CD4-positive, alpha-beta memory T cell (primary cell): ENCODE measurements around the gene CAPN14. TPM values are rescaled to one million over a fixed set of nuclear protein-coding genes. Genes with fewer than 3 reads are reported as not detected.

Source experiments
- CTCF ChIA-PET: fragments of 350-600 bp; sonication (Branson Sonifier 250); formaldehyde crosslinking; loops from one replicate; lab custom pipeline; 2021; ENCODE audit warnings: inconsistent platforms; ENCODE audit not compliant: partially characterized antibody; lab: Charles Lee
- POLR2A ChIA-PET: fragments of 350-600 bp; sonication (Branson Sonifier 250); formaldehyde crosslinking; loops from one replicate; lab custom pipeline; 2021; ENCODE audit not compliant: partially characterized antibody; lab: Charles Lee
- DNase-seq, 5 donors: peaks; one replicate each; pipeline versions ENCODE4 v3.0.0 to v3.0.0-alpha.2; 2020 to 2022; ENCODE audit warnings: mixed read lengths in 1 of 5
- H3K27ac ChIP-seq: one replicate; pipeline ENCODE4 v1.7.0; 2013; ENCODE audit warnings: low read depth, low read length
- H3K27me3 ChIP-seq: 2 replicates; pipeline ENCODE4 v1.7.0; 2013; ENCODE audit warnings: mild to moderate bottlenecking, low read length, moderate library complexity; ENCODE audit not compliant: insufficient read depth
- H3K36me3 ChIP-seq: 2 replicates; pipeline ENCODE4 v1.7.0; 2013; ENCODE audit warnings: mild to moderate bottlenecking, low read length, moderate library complexity; ENCODE audit not compliant: insufficient read depth
- H3K4me1 ChIP-seq: 2 replicates; pipeline ENCODE4 v1.7.0; 2013; ENCODE audit warnings: mild to moderate bottlenecking, low read length, moderate library complexity; ENCODE audit not compliant: insufficient read depth
- H3K4me3 ChIP-seq, 2 donors: one replicate each; pipeline ENCODE4 v1.7.0; 2013; ENCODE audit warnings: low read length in 2 of 2, mild to moderate bottlenecking in 1 of 2
- H3K9me3 ChIP-seq, 2 donors: one replicate each; pipeline ENCODE4 v1.7.0; 2013; ENCODE audit warnings: low read length in 2 of 2, control low read depth in 1 of 2; ENCODE audit not compliant: control insufficient read depth in 1 of 2
- H3K27ac Mint-ChIP-seq, 7 donors: one replicate each; pipeline ENCODE4 v1.8.0; 2020 to 2021; ENCODE audit warnings: mixed read lengths in 7 of 7, mild to moderate bottlenecking in 6 of 7, inconsistent platforms in 3 of 7, moderate library complexity in 3 of 7
- H3K27me3 Mint-ChIP-seq, 2 donors: one replicate each; pipeline ENCODE4 v1.8.0; 2020 to 2021; ENCODE audit warnings: mixed read lengths in 2 of 2
- H3K36me3 Mint-ChIP-seq, 2 donors: one replicate each; pipeline ENCODE4 v1.8.0; 2020 to 2021; ENCODE audit warnings: mixed read lengths in 2 of 2, inconsistent platforms in 1 of 2, mild to moderate bottlenecking in 1 of 2
- H3K4me1 Mint-ChIP-seq, 4 donors: one replicate each; pipeline ENCODE4 v1.8.0; 2020 to 2021; ENCODE audit warnings: mixed read lengths in 4 of 4, mild to moderate bottlenecking in 1 of 4
- H3K4me3 Mint-ChIP-seq, 8 donors: one replicate each; pipeline ENCODE4 v1.8.0; 2020 to 2021; ENCODE audit warnings: mixed read lengths in 8 of 8, mild to moderate bottlenecking in 7 of 8, moderate library complexity in 6 of 8, inconsistent platforms in 3 of 8
- H3K9me3 Mint-ChIP-seq, 8 donors: one replicate each; pipeline ENCODE4 v1.8.0; 2020 to 2021; ENCODE audit warnings: mixed read lengths in 8 of 8, mild to moderate bottlenecking in 5 of 8, inconsistent platforms in 3 of 8, moderate library complexity in 1 of 8
- intact Hi-C: fragments of 100-400 bp; cut with micrococcal nuclease; formaldehyde crosslinking; loops from one replicate; pipeline ENCODE4 v1.15.1; 2023
- polyA plus RNA-seq, 2 donors: library from polyadenylated mRNA; unstranded; fragments of 300-500 nt; fragmentation: Illumina TruSeq; gene quantifications; one replicate each; pipeline ENCODE4 v1.2.3, GENCODE V29; 2021
- total RNA-seq, 2 experiments: library from RNA; stranded (reverse); gene quantifications; one replicate each; pipeline ENCODE4 v1.2.3, GENCODE V29; 2021

The CAPN14 gene
- total RNA-seq = under 1 TPM; 0.53 to 0.61 TPM
- polyA plus RNA-seq = under 1 TPM; 0.16 to 0.36 TPM

GRCh38 chr2:31217465-31218200 is at the start of gene CAPN14:
CAPN14 (minus strand) TSS chr2:31217515; CDS start chr2:31205447, 12,068 bp downstream.
- no peaks in the 10 kb centered on the region for H3K9me3 ChIP-seq
- DNase-seq = no peak
- CTCF ChIA-PET = no interaction called here
- peaks cover 2 to 10% of the 10 kb centered on the region in 2 donors for H3K27me3 Mint-ChIP-seq
- no peak within 1 kb of the TSS for H3K4me3 Mint-ChIP-seq
- H3K36me3 Mint-ChIP-seq = no peaks in the 10 kb centered on the region
- no peak within 1 kb of the TSS for H3K27ac Mint-ChIP-seq
- H3K4me1 ChIP-seq = no peaks in the 10 kb centered on the region
- peaks cover 0 to 8% (median 1%) of the 10 kb centered on the region in 4 donors for H3K4me1 Mint-ChIP-seq
- H3K9me3 Mint-ChIP-seq = no peaks in the 10 kb centered on the region
- H3K4me3 ChIP-seq = no peak within 1 kb of the TSS
- H3K36me3 ChIP-seq = no peaks in the 10 kb centered on the region
- POLR2A ChIA-PET = no interaction called here
- intact Hi-C loops = no loop called here
- no peaks in the 10 kb centered on the region for H3K27me3 ChIP-seq
- H3K27ac ChIP-seq = no peak within 1 kb of the TSS

- no peak for DNase-seq
- Histone ChIP-seq H3K27me3 (no peaks in the 10 kb centered on the region), H3K9me3 (no peaks in the 10 kb centered on the region), H3K27ac (no peak overlapping the region), H3K36me3 (no peaks in the 10 kb centered on the region), H3K4me3 (no peak overlapping the region), H3K4me1 (no peaks in the 10 kb centered on the region)
- no peak overlapping the region for H3K4me3 Mint-ChIP-seq
- intact Hi-C loops = no loop called here
- no peaks in the 10 kb centered on the region for H3K27me3 Mint-ChIP-seq
- peaks cover 14 to 21% of the 10 kb centered on the region in 2 donors for H3K36me3 Mint-ChIP-seq
- POLR2A ChIA-PET = no interaction called here
- no peaks in the 10 kb centered on the region for H3K4me1 Mint-ChIP-seq
- no peaks in the 10 kb centered on the region for H3K9me3 Mint-ChIP-seq
- CTCF ChIA-PET = no interaction called here
- H3K27ac Mint-ChIP-seq = no peak overlapping the region
Measured at GRCh38 chr2:31266804-31267203, 49.5 kb upstream of the CAPN14 start.

- Mint-ChIP-seq H3K4me3 (no peak overlapping the region), H3K36me3 (peaks cover 18 to 21% of the 10 kb centered on the region in 2 donors), H3K9me3 (no peaks in the 10 kb centered on the region), H3K27me3 (no peaks in the 10 kb centered on the region), H3K4me1 (no peaks in the 10 kb centered on the region), H3K27ac (no peak overlapping the region)
- Histone ChIP-seq H3K9me3 (no peaks in the 10 kb centered on the region), H3K27ac (no peak overlapping the region), H3K4me1 (no peaks in the 10 kb centered on the region), H3K36me3 (no peaks in the 10 kb centered on the region), H3K4me3 (no peak overlapping the region), H3K27me3 (no peaks in the 10 kb centered on the region)
- DNase-seq = no peak
- intact Hi-C loops = no loop called here
- ChIA-PET POLR2A (no interaction called here), CTCF (no interaction called here)
Measured at GRCh38 chr2:31265234-31265633, 47.9 kb upstream of the CAPN14 start.

GRCh38 chr2:31263636-31264190 is 46.4 kb upstream of the CAPN14 start:
- no peaks in the 10 kb centered on the region for H3K36me3 ChIP-seq
- ChIA-PET POLR2A (no interaction called here), CTCF (no interaction called here)
- peaks cover 18 to 21% of the 10 kb centered on the region in 2 donors for H3K36me3 Mint-ChIP-seq
- H3K27me3 ChIP-seq = no peaks in the 10 kb centered on the region
- no peak overlapping the region for H3K27ac Mint-ChIP-seq
- no peaks in the 10 kb centered on the region for H3K4me1 Mint-ChIP-seq
- no peak overlapping the region for H3K4me3 Mint-ChIP-seq
- no peak overlapping the region for H3K4me3 ChIP-seq
- no peaks in the 10 kb centered on the region for H3K9me3 Mint-ChIP-seq
- H3K9me3 ChIP-seq = no peaks in the 10 kb centered on the region
- no peak for DNase-seq
- intact Hi-C loops = no loop called here
- no peak overlapping the region for H3K27ac ChIP-seq
- no peaks in the 10 kb centered on the region for H3K4me1 ChIP-seq
- no peaks in the 10 kb centered on the region for H3K27me3 Mint-ChIP-seq

- no peaks in the 10 kb centered on the region for H3K27me3 Mint-ChIP-seq
- H3K36me3 ChIP-seq = no peaks in the 10 kb centered on the region
- H3K4me3 ChIP-seq = no peak overlapping the region
- no peak overlapping the region for H3K27ac ChIP-seq
- no peaks in the 10 kb centered on the region for H3K4me1 Mint-ChIP-seq
- no peaks in the 10 kb centered on the region for H3K4me1 ChIP-seq
- intact Hi-C loops = no loop called here
- ChIA-PET CTCF (no interaction called here), POLR2A (no interaction called here)
- no peaks in the 10 kb centered on the region for H3K9me3 ChIP-seq
- no peak for DNase-seq
- H3K27me3 ChIP-seq = no peaks in the 10 kb centered on the region
- no peak overlapping the region for H3K4me3 Mint-ChIP-seq
- no peaks in the 10 kb centered on the region for H3K9me3 Mint-ChIP-seq
- H3K27ac Mint-ChIP-seq = no peak overlapping the region
- peaks cover 6 to 8% of the 10 kb centered on the region in 2 donors for H3K36me3 Mint-ChIP-seq
Measured at GRCh38 chr2:31260870-31261269, 43.6 kb upstream of the CAPN14 start.

GRCh38 chr2:31259075-31259474 is 41.8 kb upstream of the CAPN14 start:
- Histone ChIP-seq H3K36me3 (no peaks in the 10 kb centered on the region), H3K27me3 (no peaks in the 10 kb centered on the region), H3K4me3 (no peak overlapping the region), H3K9me3 (no peaks in the 10 kb centered on the region), H3K27ac (no peak overlapping the region), H3K4me1 (no peaks in the 10 kb centered on the region)
- Mint-ChIP-seq H3K27me3 (no peaks in the 10 kb centered on the region), H3K9me3 (no peaks in the 10 kb centered on the region), H3K4me1 (no peaks in the 10 kb centered on the region), H3K27ac (no peak overlapping the region), H3K36me3 (peaks cover 4 to 9% of the 10 kb centered on the region in 2 donors), H3K4me3 (no peak overlapping the region)
- intact Hi-C loops = no loop called here
- ChIA-PET CTCF (no interaction called here), POLR2A (no interaction called here)
- no peak for DNase-seq

- Mint-ChIP-seq H3K4me1 (no peaks in the 10 kb centered on the region), H3K4me3 (no peak overlapping the region), H3K27ac (no peak overlapping the region), H3K27me3 (no peaks in the 10 kb centered on the region), H3K9me3 (no peaks in the 10 kb centered on the region), H3K36me3 (peaks cover 4 to 10% of the 10 kb centered on the region in 2 donors)
- ChIA-PET CTCF (no interaction called here), POLR2A (no interaction called here)
- H3K27me3 ChIP-seq = no peaks in the 10 kb centered on the region
- DNase-seq = no peak
- intact Hi-C loops = no loop called here
- H3K4me3 ChIP-seq = no peak overlapping the region
- H3K4me1 ChIP-seq = no peaks in the 10 kb centered on the region
- no peaks in the 10 kb centered on the region for H3K9me3 ChIP-seq
- H3K27ac ChIP-seq = no peak overlapping the region
- H3K36me3 ChIP-seq = no peaks in the 10 kb centered on the region
Measured at GRCh38 chr2:31258351-31258750, 41.0 kb upstream of the CAPN14 start.
